Stimulated activated CD8-positive, alpha-beta memory T cell treated with anti-CD3 and anti-CD28 coated beads, Interleukin-15, amount 100 ng/mL, for 48 hours (primary cell): ENCODE data around the gene SLC13A5.
"Not testable (repeated sequence)": the region's sequence is repeated elsewhere in the genome, so short reads cannot be mapped to it uniquely, and the experiment has no call there.

Experiments
- DNase-seq, 2 donors: peaks; one replicate each; pipeline ENCODE4 v3.0.0-alpha.2; 2020; ENCODE audit warnings: low read depth in 2 of 2

The SLC13A5 gene

GRCh38 chr17:6663200-6663599 is 50.0 kb downstream of the SLC13A5 start:
- DNase-seq, result not testable (repeated sequence)

- DNase-seq, result no peak
These were observed 51.7 kb downstream of the SLC13A5 start for GRCh38 chr17:6661464-6661848.

GRCh38 chr17:6660805-6661463 is 52.2 kb downstream of the SLC13A5 start:
- peak in 1 of 2 donors; percentile 21 for DNase-seq

GRCh38 chr17:6660101-6660500 is 53.1 kb downstream of the SLC13A5 start:
- DNase-seq, result no peak

- DNase-seq, result not testable (repeated sequence)
These were observed 54.8 kb downstream of the SLC13A5 start for GRCh38 chr17:6658411-6658810.

GRCh38 chr17:6657633-6658287 is 55.4 kb downstream of the SLC13A5 start:
- no peak for DNase-seq

GRCh38 chr17:6656797-6657632 is 56.2 kb downstream of the SLC13A5 start:
- DNase-seq, result not testable (repeated sequence)

GRCh38 chr17:6655732-6656361 is 57.3 kb downstream of the SLC13A5 start:
- not testable (repeated sequence) for DNase-seq

GRCh38 chr17:6654841-6655731 is 58.1 kb downstream of the SLC13A5 start:
- no peak for DNase-seq

GRCh38 chr17:6651919-6652452 is 61.2 kb downstream of the SLC13A5 start:
- DNase-seq, result no peak

GRCh38 chr17:6651354-6651918 is 61.7 kb downstream of the SLC13A5 start, which contains the start of the genes C17orf100 and MED31:
Gene C17orf100, plus strand, starts transcription at chr17:6651762. Its CDS starts 152 bp downstream, at chr17:6651914.
Gene MED31, minus strand, starts transcription at chr17:6651605. Its CDS starts 77 bp downstream, at chr17:6651528.
- peak; percentile 92 to 93 for DNase-seq

- DNase-seq, result no peak
These were observed 65.0 kb downstream of the SLC13A5 start for GRCh38 chr17:6648181-6648580.

GRCh38 chr17:6643451-6644125 is 69.6 kb downstream of the SLC13A5 start:
- no peak for DNase-seq

- no peak for DNase-seq
These were observed 70.6 kb downstream of the SLC13A5 start for GRCh38 chr17:6642592-6642991.

GRCh38 chr17:6641247-6641863 is 71.8 kb downstream of the SLC13A5 start:
- no peak for DNase-seq

GRCh38 chr17:6640536-6641246 is 72.5 kb downstream of the SLC13A5 start, which contains the start of the genes KIAA0753 and TXNDC17:
Gene KIAA0753, minus strand, starts transcription at chr17:6640711. Its CDS starts 5,608 bp downstream, at chr17:6635103.
Gene TXNDC17, plus strand, starts transcription at chr17:6641060. Its CDS starts 23 bp downstream, at chr17:6641083.
- peak; percentile 92 to 95 for DNase-seq

- no peak for DNase-seq
These were observed 73.3 kb downstream of the SLC13A5 start for GRCh38 chr17:6639586-6640535.
